ENCODE results near the gene RANBP3L.

The RANBP3L gene

DNA sequence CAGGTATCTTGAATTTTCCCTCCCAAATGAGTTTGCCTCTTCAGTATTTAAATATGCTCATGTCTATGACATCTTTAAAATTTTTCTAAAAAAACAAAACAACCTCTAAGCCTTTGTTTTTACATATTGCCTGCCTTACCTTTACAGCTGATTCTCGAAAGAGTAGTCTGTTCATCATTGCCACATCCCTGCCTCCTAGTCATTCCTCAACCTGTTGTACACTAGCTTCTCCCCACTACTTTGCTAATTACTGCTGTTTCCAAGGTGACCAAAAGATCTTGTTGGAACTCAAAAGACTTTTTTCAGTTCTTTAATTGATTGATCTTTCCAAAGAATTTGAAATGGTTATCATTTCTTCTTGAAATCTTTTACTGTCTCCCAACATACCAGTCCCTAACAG lies 58.0 kb downstream of the RANBP3L start:
- DNase-seq (ENCODE audit: low spot score): no peak

DNA sequence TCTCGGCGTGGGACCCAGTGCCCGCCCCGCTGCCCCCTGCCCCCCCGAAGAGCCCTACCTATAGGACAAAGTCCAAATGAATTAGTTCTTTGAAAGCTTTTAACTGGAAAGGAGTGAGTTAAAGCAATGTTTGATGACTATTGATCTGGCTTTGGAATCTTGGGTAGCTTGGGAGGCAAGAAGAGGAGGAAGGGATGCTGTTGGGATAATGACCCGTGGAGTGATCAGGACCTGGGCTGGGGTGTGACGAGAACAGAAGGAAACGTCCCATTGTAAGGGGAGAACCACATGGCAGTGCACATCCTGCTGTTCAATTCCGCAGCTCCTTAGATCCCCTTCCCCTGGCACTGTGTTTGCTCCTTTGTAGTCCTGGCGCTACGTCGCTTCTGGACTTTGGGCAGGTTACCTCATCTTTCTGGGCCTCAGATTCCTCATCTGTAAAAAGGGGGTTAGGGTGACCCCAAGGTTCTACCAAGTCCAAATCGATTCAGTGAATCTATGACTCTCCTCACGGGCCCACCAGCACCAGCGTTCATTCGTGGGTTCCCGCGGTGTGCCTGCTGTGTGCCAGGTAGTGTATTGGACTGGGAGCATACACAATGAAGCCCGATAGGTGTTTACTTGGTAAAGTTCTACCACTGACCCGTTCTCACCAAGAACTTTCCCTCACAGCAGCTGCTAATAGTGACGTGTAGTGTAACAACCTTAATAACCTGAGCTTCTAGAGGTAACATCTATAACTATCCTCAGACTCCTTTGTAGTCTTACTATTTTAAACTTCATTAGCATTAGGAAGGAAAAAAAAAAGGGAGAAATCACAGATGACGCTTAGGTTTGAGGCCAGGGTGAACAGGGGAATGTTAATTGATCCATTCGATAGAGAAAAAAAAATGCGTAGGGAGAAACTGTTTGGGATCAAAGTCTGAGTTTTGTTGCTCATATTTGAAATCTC lies 58.9 kb downstream of the RANBP3L start:
- DNase-seq (ENCODE audit: low spot score): peak; percentile 34

DNA sequence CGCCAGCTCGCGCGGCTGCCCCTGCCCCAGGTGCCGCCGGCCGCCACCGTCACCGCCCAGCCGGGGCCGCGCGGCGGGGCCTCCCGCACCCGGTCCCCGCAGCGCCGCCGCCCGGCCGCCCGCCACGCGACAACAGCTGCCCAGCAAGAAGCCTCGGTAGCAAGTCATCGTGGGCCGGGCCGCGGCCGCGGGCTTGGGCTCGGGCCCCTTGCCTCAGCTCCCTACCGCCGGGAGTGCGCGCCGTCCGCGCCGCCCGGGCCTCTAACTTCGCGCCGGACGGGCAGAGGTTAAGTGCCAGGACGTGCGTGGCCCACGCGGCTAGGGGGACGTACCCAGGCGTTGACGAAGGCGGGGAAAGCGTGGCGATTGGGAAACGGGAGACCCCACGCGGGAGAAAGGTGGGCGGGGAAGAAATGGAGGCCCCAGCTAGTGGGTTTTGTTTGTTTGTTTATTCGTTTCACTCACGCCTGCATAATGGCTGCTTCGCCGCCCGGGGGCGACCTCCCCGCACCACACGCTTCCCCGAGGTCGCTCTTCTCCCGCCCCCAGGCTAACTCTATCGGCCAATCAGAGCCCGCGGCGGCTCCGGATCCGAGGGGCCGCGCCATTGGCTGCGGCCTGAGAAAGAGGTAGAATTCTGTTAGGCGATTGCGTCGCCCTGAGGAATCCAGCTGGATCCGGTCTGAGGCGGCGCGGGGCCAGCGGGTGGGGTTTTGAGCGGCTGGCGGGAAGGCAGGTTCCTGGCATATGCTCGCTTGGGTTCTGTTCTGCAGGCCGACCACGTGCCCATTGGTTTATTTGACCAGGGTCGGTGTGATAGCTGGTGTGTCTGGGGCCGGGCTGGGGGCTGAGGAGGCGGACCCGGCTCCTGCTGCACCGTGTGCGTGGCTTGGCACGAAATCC lies 59.8 kb downstream of the RANBP3L start, which contains the start of gene NADK2:
Gene NADK2 (minus strand): TSS at position 295 of the 903 bp plus-strand sequence. CDS start 127 bp downstream, at position 168.
- DNase-seq (ENCODE audit: low spot score): peak; percentile 97

DNA sequence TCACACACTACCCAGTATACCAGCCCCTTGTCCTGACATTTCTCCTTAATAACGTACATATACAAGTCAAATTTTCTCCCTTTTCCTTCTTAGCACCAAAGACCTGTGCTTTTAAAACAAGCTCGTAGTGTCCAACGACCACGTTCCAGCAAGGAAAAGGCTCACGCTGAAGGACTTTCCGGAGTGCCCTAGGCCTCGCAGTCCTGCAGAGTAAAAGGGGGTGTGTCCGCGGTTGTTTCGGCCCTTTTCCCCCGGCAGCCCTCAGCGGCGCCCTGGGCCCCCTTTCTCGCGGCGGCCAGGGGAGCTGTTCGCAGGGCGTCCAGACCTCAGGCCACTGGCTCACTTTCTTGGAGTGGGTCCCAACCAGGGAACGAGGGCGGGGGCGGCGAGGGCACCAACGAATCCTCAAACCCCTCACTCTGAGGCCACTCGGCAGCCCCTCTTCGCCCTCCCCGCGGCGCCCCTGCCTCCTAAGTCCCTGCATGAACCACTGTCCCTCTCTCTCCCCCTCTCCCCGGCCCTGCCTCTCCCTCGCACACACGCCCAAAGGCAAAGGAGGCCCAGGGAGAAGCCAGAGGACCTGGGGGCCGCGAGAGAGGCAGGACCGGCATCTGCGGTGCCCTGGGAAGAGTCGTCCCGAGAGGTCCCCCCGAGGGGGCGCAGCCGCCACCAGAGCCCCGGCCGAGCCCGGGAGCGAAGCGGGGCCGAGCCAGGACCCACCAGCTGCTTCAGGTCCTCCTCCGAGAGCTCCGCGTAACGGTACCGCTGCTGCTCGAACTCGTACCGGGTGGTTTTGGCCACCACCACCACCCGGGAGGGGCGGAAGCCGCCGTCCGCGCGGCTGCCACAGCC lies 60.7 kb downstream of the RANBP3L start:
- peak; percentile 37 for DNase-seq (ENCODE audit: low spot score)

DNA sequence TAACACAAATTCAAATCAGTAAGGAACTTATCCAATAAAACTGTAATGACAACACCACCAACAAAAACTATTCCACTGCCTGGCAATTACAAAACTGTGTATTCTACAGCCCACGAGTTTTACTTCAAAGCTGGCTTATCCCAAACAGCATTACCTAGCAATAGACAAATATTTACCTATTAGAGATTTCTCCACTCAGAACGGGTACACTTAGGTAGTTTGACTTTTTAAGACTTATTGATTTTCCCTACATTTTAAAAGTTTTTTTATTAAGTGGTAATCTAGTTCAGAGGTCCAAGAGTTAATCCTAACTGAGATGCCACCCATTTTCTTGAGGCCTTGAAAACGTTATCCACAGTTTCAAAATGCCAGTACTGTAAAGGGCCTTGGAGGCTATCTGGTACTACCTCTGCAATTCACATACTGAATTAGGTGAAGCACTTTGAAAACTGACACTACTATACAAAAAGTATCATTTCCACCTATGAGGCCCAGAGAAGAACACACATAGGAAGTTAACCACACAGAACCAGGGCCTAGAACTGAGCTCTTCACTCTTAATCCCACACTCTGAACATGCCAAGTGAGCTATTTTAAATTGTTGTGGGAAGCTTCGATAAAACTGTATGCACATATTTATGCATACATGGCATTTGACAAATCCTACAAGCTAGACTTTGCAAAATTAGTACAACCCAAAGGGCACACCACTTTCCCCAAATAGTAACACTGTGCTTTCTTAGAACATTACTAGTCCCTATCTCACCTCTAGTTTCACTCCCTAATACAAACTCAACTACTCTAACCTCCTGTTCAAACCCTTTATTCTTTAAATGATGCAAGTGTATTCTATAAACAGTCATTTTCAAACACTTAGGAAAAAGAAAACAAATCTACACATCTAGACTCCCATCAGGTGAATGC lies 62.1 kb downstream of the RANBP3L start:
- peak; percentile 77 for DNase-seq (ENCODE audit: low spot score)

DNA sequence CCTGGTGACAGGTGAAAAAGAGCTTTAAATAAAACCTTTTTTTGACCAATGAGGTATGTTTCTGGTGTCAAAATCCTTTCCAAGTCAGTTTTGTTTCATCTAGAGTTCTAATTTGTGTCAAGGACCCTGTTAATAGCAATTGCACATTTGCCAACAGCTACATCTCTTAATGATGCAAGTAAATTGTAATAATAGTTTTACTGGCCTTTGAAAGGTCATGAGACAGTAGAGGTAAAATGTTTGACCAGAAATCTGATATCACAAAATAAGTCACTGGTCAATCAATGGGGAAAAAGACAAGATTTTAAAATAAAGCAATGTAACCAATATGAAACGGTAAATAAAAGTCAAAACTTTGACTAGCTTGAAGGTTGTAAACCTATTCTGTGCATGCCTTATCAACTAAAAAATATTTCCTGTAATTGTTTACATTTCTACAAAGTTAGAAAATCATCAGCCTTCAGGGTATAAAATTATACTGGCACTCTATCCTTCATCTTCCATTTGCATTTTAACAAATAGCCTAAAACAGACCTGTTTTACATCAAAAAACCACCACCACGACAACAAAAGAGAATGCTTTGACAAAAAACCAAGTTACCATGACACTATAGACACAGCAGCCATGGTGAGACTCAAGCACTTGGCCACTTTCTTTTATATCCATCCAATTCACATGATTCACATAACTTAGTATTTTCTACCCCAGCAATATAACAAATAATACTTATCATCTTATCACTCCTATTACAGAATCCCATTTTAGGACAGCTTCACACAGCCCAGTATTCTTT lies 63.0 kb downstream of the RANBP3L start:
- DNase-seq (ENCODE audit: low spot score): no peak

DNA sequence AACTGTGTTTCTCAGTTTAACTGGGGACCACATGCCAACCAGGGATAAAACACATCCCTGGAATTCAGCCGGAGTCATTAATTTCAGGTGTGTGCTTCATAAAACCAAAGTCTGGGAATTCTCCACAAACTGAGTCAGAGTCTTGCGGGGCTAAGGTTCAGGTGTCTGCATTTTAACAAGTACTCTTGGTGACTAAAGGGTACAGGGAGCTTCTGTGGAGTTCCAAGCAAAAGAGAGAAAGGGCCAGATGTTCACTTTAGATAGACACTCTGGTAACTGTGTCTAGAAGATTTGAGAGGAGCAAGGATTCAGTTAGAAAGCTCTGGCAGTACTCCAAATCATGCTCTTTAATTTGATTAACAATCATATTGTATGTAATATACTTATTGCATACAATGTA lies 64.0 kb downstream of the RANBP3L start:
- DNase-seq (ENCODE audit: low spot score): no peak

DNA sequence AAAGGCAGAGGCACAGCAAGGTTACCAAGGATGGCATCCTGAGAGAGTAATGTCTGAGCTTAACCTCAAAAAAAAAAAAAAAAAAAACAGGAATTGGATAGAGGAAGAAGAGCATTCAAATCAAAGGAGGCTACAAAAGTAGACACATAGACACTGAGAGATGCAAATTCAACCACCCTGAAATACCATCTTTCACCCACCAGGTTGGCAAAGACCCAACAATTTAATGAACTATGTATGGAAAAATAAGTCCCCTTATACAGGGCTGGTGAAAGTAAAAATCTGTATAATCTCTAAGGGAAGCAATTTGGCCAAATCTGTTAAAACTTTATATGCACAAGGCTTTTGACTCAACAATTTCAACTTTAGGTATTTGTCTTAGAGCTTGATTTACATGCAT lies 64.9 kb downstream of the RANBP3L start:
- no peak for DNase-seq (ENCODE audit: low spot score)

DNA sequence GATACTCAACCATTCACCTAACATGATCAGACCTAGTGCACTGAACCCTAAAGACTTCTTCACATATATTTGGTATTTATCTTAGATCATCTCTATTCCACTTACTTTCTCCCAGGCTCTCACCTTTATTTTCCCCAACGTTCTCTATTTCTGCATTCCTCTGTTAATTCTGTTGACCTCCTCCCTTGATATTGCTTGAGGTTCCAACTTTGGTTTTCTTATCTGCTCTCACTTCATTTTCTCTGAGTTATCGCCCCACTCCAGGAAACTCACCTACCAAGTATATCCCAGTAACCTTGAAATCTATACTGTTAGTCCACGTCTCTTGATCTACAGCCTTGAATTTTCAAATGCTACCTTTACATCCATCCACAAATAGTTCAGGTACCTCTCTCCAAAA lies 69.2 kb downstream of the RANBP3L start:
- no peak for DNase-seq (ENCODE audit: low spot score)

DNA sequence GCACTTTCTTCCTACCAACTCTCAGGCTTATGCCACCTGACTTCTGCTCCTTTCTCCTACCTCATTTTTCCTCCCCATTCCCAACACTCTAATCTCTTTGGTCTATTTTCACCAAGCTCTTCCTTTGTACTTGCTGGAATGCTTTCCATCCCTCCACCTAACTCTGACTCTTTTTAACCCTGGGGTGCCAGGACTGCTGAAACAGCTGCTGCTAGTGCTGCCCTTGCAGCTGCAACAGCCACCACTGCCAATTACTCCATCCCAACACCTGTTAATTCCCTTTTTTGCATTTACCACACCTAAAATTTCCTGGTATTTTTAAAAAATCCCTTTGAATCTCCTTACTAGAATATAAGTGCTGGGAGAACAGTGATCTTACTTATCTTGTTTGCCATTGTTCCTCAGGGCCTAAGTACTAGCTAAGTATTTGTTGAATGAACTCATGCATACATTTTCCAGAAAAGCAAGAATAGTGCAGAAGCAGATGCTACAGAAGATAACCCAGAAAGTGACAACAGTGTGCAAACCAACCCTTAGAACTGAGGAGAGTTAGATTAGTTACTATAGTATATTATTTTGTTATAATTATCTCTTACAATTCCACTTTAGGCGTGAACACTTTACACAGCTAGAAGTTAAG lies 71.4 kb downstream of the RANBP3L start:
- no peak for DNase-seq (ENCODE audit: low spot score)

DNA sequence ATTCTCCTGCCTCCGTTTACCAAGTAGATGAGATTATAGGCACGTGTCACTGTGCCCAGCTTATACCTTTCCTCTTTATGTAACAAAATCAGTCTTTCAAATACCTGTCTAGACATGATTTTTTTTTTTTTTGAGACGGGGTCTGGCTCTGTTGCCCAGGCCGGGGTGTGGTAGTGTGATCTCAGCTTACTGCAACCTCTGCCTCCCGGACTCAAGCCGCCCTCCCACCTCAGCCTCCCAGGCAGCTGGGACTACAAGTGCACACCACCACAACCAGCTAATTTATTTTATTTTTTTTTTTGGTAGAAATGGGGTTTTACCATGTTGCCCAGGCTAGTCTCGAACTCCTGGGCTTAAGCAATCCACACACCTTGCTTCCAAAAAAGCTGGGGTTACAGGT lies 73.2 kb downstream of the RANBP3L start:
- DNase-seq (ENCODE audit: low spot score): no peak

DNA sequence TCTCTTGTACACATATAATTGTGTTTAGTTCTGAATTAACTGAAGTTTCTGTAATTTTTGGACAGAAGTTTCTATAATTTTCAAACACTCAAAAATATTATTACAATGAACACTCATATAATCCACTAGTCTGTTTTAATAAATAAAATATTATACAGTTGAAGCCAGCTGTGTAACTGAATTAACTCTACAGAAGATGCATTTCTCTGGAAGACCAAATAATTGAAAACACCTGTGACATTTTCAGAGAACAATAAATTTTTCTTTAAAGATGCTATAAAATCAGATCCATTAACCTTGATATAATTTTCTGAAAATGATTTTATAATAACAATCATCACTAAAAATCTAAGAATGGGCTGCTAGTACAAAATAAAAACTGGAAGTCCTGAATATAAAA lies 74.7 kb downstream of the RANBP3L start:
- DNase-seq (ENCODE audit: low spot score): no peak

DNA sequence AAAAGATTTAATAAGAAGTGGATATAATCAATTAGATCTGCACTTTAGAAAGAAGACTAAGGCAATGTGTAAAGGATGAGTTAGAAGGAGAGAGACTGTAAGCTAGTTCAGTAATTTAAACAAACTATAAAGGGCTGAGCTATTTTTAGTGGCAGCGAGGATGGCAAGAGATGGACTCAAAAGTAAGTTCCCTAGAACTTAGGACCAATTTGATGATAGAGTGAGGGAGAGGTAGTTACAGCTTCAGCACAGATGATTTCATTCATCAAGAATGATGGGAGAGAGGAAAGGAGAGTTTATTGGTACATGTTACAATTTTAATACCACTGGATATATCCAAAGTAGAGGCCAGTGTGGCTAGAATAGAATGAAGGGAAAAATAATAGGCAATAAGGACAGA lies 79.1 kb downstream of the RANBP3L start:
- DNase-seq (ENCODE audit: low spot score): no peak

DNA sequence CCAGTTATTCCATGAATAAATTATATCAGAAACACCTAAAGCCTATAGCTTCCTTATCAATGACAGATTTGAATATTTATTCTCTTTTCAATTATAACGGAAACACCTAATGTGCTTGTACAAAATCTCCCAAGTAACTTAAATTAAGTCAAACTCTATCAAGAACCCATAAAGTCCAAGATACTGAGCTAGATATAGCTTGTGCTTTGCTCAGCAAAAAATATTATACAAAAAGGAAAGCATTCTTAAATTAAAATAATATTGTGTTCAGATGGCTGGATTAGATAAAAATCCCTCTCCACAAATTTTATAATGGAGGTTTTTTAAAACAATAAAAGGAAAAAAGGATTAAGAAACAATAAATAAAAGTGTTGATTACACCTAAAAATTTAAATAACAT lies 83.7 kb downstream of the RANBP3L start:
- DNase-seq (ENCODE audit: low spot score): no peak

DNA sequence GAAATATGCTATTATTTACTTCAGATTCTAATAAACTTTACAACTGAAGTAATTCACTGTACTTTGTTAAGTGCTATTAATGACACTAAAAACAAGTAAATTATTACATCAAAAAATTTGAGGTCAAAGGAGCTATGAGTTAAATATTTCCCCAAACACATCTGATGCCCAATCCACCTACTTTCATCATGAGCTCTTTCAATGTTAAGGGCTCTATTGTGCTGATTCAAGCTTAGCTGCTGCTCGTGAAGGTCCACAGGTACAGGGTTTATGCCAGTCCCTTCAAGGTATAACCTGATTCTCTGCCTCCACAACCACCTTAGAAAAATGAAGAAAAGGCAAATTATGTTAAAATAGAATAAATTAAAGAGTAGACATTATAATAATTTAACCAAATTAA lies 84.1 kb downstream of the RANBP3L start:
- DNase-seq (ENCODE audit: low spot score): no peak

DNA sequence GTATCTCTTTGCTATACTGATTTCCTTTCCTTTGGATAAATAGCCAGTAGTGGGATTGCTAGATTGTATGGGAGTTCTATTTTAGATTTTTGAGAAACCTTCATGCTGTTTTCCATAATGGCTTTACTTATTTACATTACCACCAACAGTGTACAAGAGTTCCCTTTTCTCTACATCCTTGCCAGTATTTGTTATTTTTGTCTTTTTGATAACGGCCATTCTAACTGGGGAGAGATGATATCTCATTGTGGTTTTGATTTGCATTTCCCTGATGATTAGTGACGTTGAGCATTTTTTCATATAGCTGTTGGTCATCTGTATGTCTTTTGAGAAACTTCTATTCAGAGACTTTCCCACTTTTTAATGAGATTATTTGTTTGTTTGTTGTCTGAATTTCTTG lies 85.8 kb downstream of the RANBP3L start:
- no peak for DNase-seq (ENCODE audit: low spot score)

DNA sequence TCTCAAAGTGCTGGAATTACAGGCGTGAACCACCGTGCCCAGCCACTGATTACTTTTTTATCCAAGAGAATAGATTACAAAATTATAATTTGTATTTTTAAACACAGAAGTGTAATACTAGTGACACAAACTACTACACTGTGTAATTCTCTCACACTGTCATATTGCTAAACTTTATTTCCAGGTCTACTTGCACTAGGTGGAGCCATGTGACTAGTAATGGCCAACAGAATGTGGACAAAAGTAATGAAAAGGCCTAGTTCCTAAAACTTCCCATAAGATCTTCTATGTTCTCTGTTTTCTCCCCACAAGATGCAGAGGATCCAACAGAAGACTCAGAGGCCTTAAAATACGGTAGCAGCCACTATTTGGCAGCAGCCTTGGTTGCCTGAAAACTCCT lies 87.3 kb downstream of the RANBP3L start:
- no peak for DNase-seq (ENCODE audit: low spot score)

DNA sequence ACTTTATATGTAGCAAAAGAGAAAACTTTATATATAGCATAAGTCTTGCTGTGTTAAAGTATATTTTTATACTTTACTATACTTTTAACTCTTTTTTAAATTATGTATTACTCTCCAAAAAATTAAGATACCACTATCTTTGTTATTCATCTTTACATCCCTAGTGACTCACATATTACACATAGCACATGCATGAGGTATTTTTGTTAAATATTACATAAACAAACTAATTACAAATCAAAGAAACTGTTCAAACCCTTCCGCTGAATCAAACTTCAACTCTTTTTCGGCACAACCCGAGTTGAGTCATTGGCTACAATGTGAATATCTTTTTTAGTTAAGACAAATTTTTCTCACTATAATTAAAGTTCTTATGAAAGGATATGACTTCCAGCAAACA lies 92.0 kb downstream of the RANBP3L start:
- no peak for DNase-seq (ENCODE audit: low spot score)

DNA sequence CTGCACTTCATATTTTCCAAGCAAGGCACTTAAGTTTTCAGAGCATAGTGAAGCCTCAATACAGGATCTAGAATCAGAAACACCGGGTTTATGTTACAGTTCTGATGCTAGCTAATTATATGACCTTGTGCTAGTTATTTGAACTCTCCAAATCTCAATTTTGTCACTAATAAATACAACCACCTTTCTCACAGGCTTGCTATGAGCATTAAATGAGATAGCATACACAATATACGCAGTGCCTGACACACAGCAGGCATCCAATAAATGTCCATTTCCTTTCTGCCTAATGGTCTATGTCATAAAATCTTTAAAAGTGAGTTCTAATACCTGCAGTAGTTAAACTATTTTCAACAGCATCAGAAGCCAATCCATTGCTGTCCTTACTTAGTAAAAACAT lies 92.9 kb downstream of the RANBP3L start:
- no peak for DNase-seq (ENCODE audit: low spot score)
